ENCODE measurements around the gene CDC6.

Gene CDC6

DNA sequence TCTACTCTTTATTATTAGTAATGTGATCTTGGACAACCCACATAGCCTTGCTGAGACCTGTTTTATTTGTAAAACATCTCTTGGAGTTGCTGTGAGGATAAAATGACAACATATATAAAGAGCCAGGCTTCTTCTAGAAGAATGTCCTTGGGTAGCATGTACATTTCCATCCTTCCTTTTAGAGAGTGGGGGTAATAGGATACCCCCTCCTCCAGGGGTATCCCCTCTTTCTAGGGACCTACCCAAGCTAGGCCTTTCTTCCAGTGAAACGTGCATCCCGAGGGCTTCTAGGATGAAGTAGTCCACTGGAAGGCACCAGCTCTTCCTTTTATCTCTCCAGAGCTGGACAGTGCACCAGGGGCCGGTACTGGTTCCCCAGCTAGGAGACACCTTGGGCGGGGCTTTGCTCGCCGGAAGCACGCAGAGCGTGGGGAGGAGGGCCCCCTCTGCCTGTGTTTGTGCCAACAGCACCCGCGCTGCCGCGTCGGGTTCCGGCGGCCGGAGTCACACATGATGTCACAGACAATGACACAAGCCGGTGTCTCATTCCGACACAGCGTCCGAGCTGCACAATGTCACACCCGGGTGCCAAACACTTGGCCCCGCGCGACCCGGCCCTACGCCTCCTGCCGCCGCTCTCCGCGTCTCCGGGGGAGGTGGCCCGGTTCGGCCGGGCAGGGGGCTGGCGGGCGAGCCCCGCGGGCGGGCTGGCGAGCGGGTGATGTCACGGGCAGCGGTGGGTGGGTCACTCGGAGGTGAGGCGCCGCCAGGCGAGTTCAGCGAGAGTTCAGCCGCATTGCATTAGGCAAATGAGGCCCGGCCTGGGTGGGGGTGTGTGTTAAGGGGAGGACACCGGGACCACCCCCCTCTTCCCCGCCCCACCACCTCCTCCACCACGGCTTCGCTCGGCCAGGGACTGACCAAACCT is 53.5 kb downstream of the CDC6 start:
- DNase-seq (ENCODE audit: low spot score) = peak; percentile 79

DNA sequence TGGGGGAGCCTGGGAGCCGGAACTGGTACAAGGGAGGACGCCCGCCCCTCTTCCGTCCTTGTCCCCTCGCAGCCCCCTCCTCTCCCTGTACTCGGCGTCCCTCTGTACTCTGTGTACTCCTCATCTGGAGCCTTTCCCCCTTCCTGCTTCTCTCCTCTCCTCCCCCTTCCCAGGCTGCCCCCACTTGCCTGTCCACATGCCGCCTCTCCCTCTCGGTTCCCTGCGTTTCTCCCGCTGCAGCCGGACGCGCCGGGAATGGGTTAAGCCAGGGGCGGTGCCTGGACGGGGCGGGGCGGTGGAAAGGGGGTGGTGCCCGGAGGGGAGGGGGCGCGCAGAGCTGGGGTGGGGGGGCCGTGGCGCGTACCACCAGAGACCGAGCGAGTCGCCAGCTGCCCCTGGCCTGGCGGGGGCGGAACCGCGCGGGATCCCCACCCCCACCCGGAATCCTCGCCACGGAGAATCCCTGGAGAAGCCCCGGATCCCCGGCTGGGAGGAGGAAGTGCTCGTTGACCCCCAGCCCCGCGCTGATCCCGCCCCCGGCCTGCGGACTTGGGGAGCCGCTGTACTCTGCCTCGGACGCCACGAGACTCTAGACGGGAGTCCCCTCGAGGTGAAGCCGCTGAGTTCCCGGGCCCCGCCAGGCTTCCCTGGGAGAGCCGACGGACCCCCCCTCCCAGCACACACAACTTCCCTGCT is 54.3 kb downstream of the CDC6 start:
- DNase-seq (ENCODE audit: low spot score) = peak; percentile 88

DNA sequence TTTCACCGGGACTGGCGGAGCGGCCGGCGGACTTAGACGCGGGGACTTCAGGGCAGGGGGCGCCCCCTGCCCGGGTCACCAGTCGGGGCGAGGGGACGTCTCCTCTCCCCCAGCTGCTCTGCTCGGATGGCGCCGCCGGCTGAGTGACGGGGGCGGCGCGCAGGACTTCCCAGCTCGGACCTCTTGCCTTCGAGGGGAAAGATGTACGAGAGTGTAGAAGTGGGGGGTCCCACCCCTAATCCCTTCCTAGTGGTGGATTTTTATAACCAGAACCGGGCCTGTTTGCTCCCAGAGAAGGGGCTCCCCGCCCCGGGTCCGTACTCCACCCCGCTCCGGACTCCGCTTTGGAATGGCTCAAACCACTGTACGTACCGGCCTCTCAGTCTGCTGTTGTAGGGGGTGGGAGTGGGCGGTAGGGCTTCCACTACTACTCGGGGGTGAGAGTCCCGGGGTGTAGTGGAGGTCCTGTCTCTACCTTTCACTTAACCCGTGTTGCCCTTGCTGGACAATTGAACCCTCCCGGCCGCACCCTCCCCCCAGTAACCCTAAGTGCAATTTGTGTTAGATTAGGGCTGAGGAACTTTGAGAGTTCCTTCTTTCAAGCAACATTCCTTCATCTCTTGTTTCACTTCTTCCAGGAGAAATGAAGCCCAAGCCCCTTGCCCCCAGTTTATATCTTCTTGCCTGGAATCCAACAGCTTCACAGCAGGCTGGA is 55.0 kb downstream of the CDC6 start:
- no peak for DNase-seq (ENCODE audit: low spot score)

DNA sequence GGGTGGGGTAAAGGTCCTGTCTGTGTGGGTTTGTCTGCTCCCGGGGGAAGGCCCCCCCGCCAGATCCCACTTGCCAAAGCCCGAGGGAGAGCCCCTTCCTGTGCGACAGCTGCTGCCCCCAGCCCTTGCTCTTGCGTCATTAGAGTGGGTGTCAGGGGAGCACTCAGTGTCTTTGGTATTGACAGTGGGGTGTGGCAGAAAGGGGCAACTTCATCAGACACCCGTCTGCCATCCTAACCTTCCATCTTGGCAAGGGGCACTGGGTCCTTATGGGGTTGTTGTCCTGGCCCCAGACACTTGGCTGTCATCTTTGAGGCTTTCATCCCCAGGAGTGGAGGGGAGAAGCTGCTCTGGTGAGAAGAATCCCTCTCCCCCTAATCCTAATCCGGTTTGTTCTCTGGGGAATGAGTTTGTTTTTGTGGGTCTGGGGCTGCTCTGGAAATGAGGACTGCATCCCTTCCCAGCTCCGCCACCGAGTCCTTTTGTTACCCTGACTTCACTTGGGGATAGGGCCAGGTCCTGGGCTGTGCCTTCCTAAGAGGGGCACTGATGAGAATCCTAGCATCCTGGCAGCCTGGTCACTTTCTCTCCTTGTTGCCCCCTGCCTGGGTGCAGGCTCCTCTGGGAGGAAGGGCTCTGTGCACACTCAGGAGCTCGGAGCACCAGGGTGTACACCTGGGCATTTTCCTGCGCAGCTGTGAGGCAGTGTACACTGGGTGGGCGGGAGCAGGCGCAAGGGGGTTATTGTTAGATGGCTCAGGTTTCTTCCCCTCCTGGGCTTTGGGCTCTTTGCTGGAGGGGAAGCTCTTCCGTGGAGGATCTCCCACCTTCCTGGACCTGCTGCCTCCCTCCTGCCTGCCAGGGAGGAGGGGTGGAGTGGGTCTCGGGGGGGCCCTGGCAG is 55.8 kb downstream of the CDC6 start:
- no peak for DNase-seq (ENCODE audit: low spot score)

DNA sequence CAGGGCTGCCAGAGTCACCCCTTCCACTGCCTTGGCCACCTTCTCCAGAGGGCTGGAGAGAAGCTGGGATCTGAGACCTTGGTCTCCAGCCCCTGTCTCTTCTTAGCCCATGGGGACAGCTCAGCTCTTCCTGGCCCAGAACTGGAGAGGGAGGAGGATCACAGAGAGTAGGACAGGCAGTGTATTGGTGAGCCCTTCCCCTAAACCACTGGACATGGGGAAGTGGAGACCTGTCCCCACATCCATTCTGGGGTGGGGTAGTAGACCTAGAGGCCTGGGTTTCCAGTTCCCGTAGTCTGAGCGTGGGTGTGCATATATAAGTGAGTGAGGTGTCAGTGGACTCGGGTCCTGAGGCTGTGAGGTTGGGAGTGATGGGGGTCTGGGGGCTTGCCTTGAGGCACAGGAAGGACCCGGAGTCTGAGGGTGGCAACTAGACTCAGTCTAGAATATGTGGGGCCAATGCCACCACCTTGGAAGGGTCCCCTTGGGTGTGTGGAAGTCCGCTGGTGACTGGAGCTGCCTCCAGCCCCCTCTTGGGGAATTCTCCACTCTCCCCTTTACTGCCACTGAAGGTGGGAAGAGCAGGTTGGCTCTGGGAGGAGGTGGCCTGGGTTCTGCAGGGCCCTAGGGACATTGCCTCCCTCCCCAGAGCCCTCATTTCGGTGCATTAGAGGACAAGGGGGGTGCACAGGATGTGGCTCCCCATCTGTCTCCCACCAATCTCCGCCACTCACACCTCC is 56.9 kb downstream of the CDC6 start:
- DNase-seq (ENCODE audit: low spot score) = no peak

DNA sequence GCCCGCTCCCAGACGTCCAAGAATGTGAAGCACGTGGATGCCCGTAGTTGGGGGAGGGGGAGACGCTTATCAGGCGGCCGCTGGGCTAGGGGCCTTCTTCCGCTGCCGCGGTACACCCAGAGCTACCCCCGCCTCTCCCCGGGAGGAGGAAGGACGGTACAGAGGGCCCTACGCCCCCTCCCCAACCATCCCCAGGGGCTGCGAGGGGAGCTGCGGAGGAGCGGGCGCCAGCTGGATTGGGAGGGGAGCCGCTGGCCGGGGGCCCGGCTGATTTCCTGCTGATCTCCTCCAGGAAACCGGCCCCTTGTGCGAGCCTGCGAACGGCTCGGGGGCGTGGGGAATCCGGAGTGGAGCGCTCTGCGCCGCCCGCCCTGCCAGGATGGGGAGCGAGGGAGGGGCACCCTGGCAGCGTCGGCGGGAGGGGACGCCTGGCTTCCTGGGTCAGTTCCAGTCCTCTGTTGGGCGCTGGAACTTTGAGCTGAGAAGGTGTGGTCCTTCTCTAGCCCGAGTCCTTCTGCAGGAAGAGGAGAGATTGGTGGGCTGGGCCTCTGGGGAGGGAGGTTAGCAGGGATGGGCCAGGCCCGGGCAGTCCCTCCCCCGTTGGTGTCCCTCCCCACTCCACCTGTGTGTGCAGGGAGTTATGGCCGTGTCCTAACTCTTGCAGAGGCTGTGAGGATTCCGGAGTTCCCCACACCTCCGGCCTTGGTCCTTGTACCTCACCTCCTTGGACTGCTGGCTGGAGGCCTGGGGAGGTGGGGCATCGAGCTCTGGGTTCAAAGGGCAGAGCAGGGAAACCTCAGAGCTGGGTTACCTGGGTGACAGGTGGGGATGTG is 57.7 kb downstream of the CDC6 start:
- peak; percentile 95 for DNase-seq (ENCODE audit: low spot score)

DNA sequence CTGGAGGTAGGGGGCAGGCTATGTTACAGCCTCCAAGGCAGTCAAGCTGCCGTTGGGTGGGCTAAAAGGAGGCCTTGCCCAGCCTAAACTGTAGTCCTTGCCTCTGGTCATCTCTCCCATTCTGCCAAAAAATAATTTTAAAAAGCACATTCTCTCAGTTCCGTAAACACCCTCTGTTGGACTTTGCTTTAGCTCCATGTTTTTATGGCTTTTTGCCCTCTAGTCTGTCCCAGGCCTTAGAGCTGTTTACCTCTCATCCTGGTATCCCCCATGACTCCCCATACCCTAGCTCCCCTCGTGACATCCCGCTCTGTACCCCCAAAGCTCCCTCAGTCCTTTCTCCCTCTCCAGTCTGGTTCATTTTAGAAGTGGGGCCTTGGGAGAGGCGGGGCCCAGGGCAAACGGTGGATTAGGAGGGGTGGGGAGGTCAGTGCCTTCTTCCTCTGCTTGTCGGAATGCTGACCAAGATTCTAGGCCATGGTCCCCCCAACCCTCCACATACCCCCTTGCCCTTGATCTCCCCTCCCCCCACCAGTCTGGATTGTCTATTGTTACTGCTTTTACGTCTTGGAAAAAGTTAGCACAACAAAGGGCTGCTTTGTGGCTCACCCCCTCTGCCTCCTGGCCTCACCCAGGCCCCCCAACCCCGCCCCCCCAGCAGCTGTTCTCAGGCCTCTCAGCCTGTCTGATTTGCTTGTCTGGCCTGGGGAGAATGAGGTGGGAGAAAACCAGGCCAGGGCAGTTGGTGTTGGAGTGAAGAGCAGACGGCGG is 58.5 kb downstream of the CDC6 start:
- DNase-seq (ENCODE audit: low spot score) = no peak

DNA sequence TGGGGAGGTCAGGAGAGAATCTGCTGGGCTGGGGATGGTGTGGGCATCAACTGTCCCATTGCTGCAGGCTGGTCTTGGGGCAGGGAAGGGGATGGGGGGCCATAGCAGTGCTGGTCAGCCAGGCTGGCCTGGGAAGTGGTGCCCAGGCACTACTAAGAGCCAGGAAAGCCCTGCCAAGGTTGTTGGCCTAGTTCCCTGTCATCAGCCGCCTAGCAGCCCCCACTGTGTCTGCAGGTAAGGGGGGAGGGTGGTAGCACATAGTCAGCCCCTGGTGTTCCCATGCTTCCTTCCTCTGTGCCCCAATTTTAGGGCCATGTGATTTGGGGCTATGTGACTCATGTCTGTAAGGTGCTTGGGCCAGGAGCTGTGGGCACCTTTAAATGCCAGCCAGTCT is 59.1 kb downstream of the CDC6 start:
- no peak for DNase-seq (ENCODE audit: low spot score)

DNA sequence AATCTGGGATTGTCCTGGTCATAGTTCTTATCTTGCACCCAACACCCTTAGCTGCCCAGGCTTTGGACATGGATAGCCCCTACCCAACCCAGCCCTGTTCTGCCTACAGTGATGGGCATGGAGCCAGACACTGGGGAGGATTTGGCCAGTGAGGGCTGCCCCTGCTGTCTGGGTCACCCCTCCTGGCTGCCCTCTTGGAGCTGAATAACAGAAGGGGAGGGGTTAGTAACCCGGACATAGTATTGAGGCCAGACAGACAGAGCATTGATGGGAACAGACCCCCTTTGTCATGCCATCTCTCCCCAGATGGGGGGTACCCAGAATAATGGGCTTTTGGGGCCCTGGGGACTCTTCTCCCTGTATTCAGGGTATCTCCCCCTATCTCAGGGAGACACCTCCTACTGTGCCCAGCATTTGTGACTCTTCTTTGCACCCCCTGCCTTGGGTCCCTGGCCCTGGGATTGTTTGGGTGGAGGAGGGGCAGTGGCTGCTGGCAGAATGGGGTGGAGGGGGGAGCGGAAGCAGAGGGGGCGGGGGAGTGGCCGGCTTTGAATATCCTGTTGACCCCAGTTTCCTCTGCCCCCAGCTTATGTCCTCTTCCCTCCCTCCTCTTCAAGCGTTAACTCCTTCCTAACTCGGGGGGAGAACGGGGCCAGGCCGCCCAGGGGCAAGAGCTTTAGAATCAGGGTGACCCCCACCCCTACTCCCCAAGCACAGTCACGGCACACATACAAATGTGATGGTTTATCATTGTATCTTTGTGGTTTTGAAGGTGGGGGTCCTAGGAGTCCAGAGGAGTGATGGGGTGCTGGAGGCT is 59.8 kb downstream of the CDC6 start:
- no peak for DNase-seq (ENCODE audit: low spot score)

DNA sequence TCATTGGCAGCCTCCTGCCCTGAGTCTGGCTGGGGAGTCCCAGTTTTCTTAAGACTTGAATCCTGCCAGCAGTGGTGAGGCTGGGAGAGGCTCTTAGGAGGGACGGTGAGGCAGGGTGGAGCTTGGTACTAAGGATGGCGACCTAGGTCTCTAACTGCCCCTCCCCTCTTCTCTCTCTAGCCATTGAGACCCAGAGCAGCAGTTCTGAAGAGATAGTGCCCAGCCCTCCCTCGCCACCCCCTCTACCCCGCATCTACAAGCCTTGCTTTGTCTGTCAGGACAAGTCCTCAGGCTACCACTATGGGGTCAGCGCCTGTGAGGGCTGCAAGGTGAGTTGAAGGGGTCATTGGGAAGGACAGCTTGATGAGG is 60.4 kb downstream of the CDC6 start:
- DNase-seq (ENCODE audit: low spot score) = no peak

DNA sequence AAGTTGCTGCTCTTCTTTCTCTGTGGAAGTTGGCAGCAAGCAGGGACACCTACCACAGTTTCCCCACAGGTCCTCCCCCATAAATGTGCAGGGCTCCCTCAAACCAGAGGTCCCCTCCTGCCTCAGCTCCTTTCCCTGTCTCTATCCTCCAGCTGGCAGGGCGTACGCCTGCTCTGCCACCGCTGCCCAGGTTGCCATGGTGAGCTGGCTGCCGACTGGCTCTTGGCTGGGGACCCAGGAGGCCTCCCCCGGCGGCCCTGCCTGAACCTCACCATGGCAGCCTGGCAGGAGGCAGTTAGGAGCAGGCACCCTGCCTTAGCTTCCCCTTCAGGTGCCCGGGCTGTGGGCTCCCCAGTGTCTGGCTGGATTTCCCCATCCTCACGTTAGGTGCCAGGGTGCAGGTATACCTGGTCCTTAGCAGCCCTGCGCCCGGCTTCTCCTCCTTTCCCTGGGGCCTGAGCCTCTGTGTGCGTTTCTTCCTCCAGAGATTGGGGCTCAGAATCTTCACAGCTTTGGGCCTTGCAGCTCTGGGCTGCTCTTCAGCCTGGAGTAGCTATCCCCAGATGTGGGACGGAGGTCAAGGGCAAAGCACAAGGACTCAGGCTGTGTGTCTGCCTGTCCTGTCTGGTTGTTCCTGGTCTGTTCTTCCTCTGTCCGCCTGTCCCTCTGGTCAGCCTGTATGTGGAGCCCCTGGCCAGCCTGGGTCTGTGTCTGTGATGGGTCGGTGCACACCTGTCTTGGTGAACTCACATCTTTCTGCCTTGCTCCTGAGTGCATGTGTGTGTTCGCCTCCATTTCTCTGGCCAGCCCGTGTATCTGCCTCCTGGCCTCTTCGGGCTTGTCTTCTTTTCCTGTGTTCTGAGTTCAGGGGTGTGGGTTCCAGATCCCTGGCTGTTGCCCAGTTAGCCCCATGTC is 61.1 kb downstream of the CDC6 start:
- no peak for DNase-seq (ENCODE audit: low spot score)

DNA sequence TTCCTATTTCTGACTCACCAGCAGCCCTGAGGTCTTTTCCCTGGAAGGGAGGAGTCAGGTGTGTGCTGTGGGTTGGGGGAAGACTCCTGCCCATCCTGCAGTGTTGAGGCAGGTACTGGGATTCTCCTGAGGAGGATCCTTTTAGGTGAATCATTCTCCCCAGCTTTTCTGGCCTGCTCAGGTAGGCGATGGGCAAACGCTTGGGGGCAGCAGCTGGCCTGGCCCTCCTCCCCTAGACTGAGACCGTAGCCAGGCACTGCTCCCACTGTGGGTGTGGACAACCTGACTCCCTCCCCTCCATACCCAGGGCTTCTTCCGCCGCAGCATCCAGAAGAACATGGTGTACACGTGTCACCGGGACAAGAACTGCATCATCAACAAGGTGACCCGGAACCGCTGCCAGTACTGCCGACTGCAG is 61.8 kb downstream of the CDC6 start:
- DNase-seq (ENCODE audit: low spot score) = no peak

DNA sequence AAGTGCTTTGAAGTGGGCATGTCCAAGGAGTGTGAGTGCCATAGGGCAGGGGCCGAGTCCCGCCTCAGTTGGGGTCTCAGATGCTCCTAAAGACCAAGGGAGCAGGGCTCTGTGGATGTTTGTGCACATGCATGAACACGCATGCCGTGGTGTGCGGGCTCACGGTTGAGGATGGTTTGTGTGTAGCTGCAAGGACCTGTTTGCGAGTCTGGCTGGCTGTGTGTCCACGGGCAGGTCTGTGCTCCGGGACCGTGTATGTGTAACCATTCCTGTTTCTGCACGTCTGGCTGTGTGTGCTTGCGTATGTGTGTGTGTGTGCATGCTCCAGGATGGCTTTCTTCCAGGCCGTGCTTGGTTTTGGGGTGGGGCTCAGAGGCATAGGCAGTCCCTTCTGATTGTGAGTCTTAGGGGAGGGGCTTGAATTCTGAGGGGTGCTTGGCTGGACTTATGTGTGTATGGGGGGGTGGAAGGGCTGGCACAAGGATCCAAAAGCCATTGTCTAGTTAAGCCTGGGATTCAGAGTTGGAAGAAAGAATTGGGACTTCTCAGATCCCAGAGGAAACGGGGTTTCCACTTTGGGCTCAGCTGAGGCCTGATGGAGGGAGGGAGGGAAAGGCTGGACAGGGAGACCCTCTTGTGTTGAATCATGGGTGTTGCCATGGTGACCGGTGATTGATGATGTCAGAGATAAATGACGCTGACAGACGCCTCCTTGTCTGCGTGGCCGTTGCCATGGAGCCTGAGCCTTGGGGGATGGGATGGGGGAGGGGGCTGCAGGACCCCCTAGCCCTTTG is 62.4 kb downstream of the CDC6 start:
- DNase-seq (ENCODE audit: low spot score) = no peak

DNA sequence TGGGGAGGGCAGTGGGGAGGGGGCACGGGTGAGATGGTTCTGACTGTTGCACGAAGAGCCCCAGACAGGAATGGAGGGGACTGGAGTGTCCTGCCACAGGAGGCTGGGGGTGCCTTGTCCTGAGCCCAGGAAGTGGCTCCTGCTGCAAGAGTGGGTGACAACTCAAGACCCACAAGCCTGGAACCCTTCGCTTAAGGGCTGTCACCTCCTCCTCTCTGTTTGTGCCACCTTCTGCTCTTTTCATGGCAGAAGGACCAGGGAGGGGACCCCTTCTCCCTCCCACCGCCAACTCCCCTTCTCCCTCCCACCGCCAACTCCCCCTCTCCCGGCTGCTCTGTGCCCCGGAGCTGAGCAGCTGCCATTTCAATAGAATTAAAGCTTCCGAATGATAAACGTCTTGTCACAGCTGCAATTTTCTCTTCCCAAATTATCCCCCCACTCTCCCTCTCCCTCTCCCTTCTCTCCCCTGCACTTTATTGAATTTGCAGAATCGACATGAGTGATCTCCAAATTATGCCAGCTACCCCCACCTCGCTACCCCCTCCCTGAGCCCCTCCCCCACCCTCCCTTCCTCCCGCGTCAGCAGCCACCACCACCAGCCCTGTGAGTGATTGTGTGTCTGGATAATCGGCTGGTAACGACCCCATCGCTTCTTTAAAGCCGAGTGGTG is 63.1 kb downstream of the CDC6 start:
- DNase-seq (ENCODE audit: low spot score) = no peak

DNA sequence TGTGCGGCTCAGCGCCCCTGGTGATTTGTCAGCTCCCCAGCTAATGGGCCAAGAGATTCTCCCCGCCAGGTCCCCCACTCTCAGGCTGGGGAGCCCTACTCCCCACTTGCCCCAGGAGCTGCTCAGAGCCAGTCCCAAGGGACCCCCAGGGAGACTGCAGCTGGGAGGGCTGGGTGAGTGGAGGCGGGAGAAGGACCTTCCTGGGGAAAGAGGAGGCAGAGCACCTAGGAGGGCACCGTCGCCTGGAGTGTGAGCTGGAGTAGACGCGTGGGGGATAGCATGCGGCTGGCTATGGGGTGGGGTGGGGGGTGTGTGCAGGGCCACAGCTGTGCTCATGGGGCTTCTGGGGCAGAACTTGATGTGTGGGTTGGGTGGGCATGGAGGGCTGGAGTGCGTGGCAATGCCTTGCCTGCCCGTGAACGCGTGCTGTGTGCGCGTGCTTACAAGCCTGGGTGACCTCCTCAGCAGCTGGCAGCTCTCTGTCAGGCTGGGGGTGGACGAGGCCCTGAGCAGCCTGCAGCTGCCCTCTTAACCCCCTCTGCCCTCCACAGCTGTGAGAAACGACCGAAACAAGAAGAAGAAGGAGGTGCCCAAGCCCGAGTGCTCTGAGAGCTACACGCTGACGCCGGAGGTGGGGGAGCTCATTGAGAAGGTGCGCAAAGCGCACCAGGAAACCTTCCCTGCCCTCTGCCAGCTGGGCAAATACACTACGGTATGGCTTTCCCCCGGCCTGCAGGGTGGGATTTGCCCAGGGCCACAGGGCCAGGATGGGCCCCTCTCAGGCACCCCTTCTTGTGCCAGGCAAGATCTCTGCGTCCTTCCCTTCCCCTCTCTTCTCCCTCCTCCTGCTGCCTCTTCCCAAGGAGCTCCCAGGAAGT is 63.9 kb downstream of the CDC6 start:
- no peak for DNase-seq (ENCODE audit: low spot score)
